ENCODE results near the gene PTPN5.

Gene PTPN5

GRCh38 chr11:18749681-18750319 lies 41.8 kb downstream of the PTPN5 start:
- TF ChIP-seq CTCF (IDR thresholded peaks at IDR 0.05; ENCODE audit: control insufficient read depth, insufficient read depth, low read depth, low read length, missing control alignments): no peak
- peak; percentile 21 for DNase-seq (ENCODE audit: low read depth)
- H3K4me3 ChIP-seq (ENCODE audit: control insufficient read depth, low read depth, low read length): no peak overlapping the region

- TF ChIP-seq CTCF (IDR thresholded peaks at IDR 0.05; ENCODE audit: control insufficient read depth, insufficient read depth, low read depth, low read length, missing control alignments): no peak
- no peak overlapping the region for H3K4me3 ChIP-seq (ENCODE audit: control insufficient read depth, low read depth, low read length)
- DNase-seq (ENCODE audit: low read depth): no peak
These were observed 42.7 kb downstream of the PTPN5 start for GRCh38 chr11:18748766-18749365.

GRCh38 chr11:18745251-18745650 lies 46.3 kb downstream of the PTPN5 start:
- H3K4me3 ChIP-seq (ENCODE audit: control insufficient read depth, low read depth, low read length): no peak overlapping the region
- no peak for TF ChIP-seq CTCF (IDR thresholded peaks at IDR 0.05; ENCODE audit: control insufficient read depth, insufficient read depth, low read depth, low read length, missing control alignments)
- DNase-seq (ENCODE audit: low read depth): no peak

GRCh38 chr11:18743900-18744514 lies 47.6 kb downstream of the PTPN5 start:
- no peak for DNase-seq (ENCODE audit: low read depth)
- TF ChIP-seq CTCF (IDR thresholded peaks at IDR 0.05; ENCODE audit: control insufficient read depth, insufficient read depth, low read depth, low read length, missing control alignments): no peak
- H3K4me3 ChIP-seq (ENCODE audit: control insufficient read depth, low read depth, low read length): no peak overlapping the region

GRCh38 chr11:18743365-18743764 lies 48.2 kb downstream of the PTPN5 start:
- no peak for DNase-seq (ENCODE audit: low read depth)
- no peak overlapping the region for H3K4me3 ChIP-seq (ENCODE audit: control insufficient read depth, low read depth, low read length)

GRCh38 chr11:18741783-18742182 lies 49.8 kb downstream of the PTPN5 start:
- H3K4me3 ChIP-seq (ENCODE audit: control insufficient read depth, low read depth, low read length): no peak overlapping the region
- no peak for TF ChIP-seq CTCF (IDR thresholded peaks at IDR 0.05; ENCODE audit: control insufficient read depth, insufficient read depth, low read depth, low read length, missing control alignments)
- DNase-seq (ENCODE audit: low read depth): no peak

More at GRCh38 chr11:18743365-18743764, 48.2 kb downstream of the PTPN5 start:
- no peak for TF ChIP-seq CTCF (IDR thresholded peaks at IDR 0.05; ENCODE audit: control insufficient read depth, insufficient read depth, low read depth, low read length, missing control alignments)
